ENCODE measurements around the gene TES. TPM values are rescaled to one million over a fixed set of nuclear protein-coding genes. Genes with fewer than 3 reads are reported as not detected.
A peak's percentile ranks its signal among the peaks of the same experiment; 100 is the strongest.

Gene TES
- total RNA-seq, 1 experiment from 2014 or later, result 126 TPM

GRCh38 chr7:116169060-116169459 is 41.3 kb upstream of the TES start:
- H3K27me3 Mint-ChIP-seq (ENCODE audit: unreplicated experiment), result peaks cover 17% of the 10 kb centered on the region
- intact Hi-C loops (cut with micrococcal nuclease; ENCODE audit: unreplicated experiment), result loop anchor here (2.0 kb wide), 1 partner anchor 30 kb away; no protein-coding TSS in a partner anchor
- no peaks in the 10 kb centered on the region for H3K36me3 Mint-ChIP-seq (ENCODE audit: insufficient read depth, unreplicated experiment)
- no peaks in the 10 kb centered on the region for H3K9me3 Mint-ChIP-seq (ENCODE audit: low read depth, unreplicated experiment)
- no TSS peak for BruUV-seq (replicated peaks)
- no peak for TF ChIP-seq CTCF (IDR thresholded peaks at IDR 0.05; ENCODE audit: unreplicated experiment)
- peak overlapping the region; percentile 13 for H3K27ac Mint-ChIP-seq (ENCODE audit: unreplicated experiment)
- peaks cover 27% of the 10 kb centered on the region for H3K4me1 Mint-ChIP-seq (ENCODE audit: low read depth, unreplicated experiment)
- H3K4me3 Mint-ChIP-seq (ENCODE audit: low read depth, unreplicated experiment), result no peak overlapping the region
- peak; percentile 16 for DNase-seq
- CTCF ChIA-PET, result no interaction called here

DNA sequence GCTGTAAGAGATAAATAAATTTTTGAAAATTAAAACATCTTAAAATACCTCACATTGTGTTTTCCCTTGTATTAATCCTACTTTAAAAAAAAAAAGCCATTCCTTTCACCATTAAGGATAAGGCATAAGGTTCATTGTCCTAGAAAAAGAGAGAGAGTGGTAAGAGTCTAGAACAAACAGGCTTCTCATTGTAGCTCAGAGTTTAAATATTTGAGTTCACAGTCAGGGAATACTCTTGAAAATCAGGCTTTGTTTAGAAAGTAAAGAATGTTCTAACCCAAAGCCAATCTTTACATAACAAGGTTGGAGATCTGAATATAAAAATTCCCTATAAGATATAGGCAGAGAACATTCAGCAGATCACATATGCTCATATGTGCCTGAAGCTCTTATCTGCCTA is 40.2 kb upstream of the TES start:
- Mint-ChIP-seq H3K4me1 (ENCODE audit: low read depth, unreplicated experiment) (peaks cover 27% of the 10 kb centered on the region), H3K4me3 (ENCODE audit: low read depth, unreplicated experiment) (no peak overlapping the region), H3K27ac (ENCODE audit: unreplicated experiment) (no peak overlapping the region), H3K36me3 (ENCODE audit: insufficient read depth, unreplicated experiment) (no peaks in the 10 kb centered on the region), H3K9me3 (ENCODE audit: low read depth, unreplicated experiment) (no peaks in the 10 kb centered on the region), H3K27me3 (ENCODE audit: unreplicated experiment) (peaks cover 17% of the 10 kb centered on the region)
- no TSS peak for BruUV-seq (replicated peaks)
- TF ChIP-seq CTCF (IDR thresholded peaks at IDR 0.05; ENCODE audit: unreplicated experiment), result no peak
- no peak for DNase-seq
- CTCF ChIA-PET, result interaction anchor here (1.0 kb wide), 1 partner anchor 10 kb away, joined by 3 read pairs; no protein-coding TSS in a partner anchor
- intact Hi-C loops (cut with micrococcal nuclease; ENCODE audit: unreplicated experiment), result loop anchor here (5.0 kb wide), 1 partner anchor 1217 kb away; no protein-coding TSS in a partner anchor

DNA sequence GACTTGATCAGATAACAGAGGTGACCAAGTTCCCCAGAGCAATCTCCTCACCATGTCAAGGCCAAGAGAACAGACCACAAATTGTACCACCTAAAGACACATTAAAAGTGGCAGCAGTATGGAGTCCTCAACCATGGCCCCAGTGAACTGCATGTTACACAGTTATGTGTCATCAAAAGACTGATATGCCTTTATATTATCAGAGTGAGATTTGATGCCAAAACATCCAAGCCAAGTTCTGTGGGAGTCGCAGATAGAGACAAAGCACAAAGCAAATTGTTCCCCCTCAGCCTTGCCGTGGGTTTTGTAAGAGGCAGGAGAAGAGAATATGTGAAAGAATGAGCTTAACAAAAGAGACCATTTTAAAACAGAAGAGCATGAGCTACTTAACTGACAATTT is 39.2 kb upstream of the TES start:
- no TSS peak for BruUV-seq (replicated peaks)
- TF ChIP-seq CTCF (IDR thresholded peaks at IDR 0.05; ENCODE audit: unreplicated experiment), result no peak
- H3K4me1 Mint-ChIP-seq (ENCODE audit: low read depth, unreplicated experiment), result peaks cover 27% of the 10 kb centered on the region

GRCh38 chr7:116172353-116172752 is 38.0 kb upstream of the TES start:
- Mint-ChIP-seq H3K27me3 (ENCODE audit: unreplicated experiment) (peaks cover 17% of the 10 kb centered on the region), H3K36me3 (ENCODE audit: insufficient read depth, unreplicated experiment) (no peaks in the 10 kb centered on the region), H3K4me3 (ENCODE audit: low read depth, unreplicated experiment) (no peak overlapping the region), H3K4me1 (ENCODE audit: low read depth, unreplicated experiment) (peaks cover 27% of the 10 kb centered on the region), H3K27ac (ENCODE audit: unreplicated experiment) (no peak overlapping the region), H3K9me3 (ENCODE audit: low read depth, unreplicated experiment) (no peaks in the 10 kb centered on the region)
- TF ChIP-seq CTCF (IDR thresholded peaks at IDR 0.05; ENCODE audit: unreplicated experiment), result no peak
- no TSS peak for BruUV-seq (replicated peaks)
- DNase-seq, result no peak
- intact Hi-C loops (cut with micrococcal nuclease; ENCODE audit: unreplicated experiment), result loop anchor here (2.0 to 5.0 kb wide), 4 partner anchors 416 to 1215 kb away; no protein-coding TSS in a partner anchor
- CTCF ChIA-PET, result no interaction called here

More for the DNA sequence above, 39.2 kb upstream of the TES start:
- intact Hi-C loops (cut with micrococcal nuclease; ENCODE audit: unreplicated experiment), result loop anchor here (5.0 kb wide), 1 partner anchor 1216 kb away; no protein-coding TSS in a partner anchor
- no peaks in the 10 kb centered on the region for H3K36me3 Mint-ChIP-seq (ENCODE audit: insufficient read depth, unreplicated experiment)
- H3K9me3 Mint-ChIP-seq (ENCODE audit: low read depth, unreplicated experiment), result no peaks in the 10 kb centered on the region
- no peak overlapping the region for H3K27ac Mint-ChIP-seq (ENCODE audit: unreplicated experiment)
- no peak overlapping the region for H3K4me3 Mint-ChIP-seq (ENCODE audit: low read depth, unreplicated experiment)
- DNase-seq, result no peak
- peaks cover 17% of the 10 kb centered on the region for H3K27me3 Mint-ChIP-seq (ENCODE audit: unreplicated experiment)
- CTCF ChIA-PET, result interaction anchor here (1.0 kb wide), 1 partner anchor 9 kb away, joined by 3 read pairs; no protein-coding TSS in a partner anchor
